ENCODE data around the gene VPS18. TPM values are rescaled to one million over a fixed set of nuclear protein-coding genes. Genes with fewer than 3 reads are reported as not detected.

Gene VPS18
- total and polyA plus RNA-seq, 2 donors (not counting 1 experiment from before 2014, with no cell fraction given) = 13.6 to 29.6 TPM

GRCh38 chr15:40927495-40927872 lies 33.2 kb downstream of the VPS18 start:
- H3K27ac ChIP-seq (ENCODE audit: low read length in 2 of 2) = no peak overlapping the region
- peaks cover 47% of the 10 kb centered on the region for H3K4me1 Mint-ChIP-seq
- H3K4me1 ChIP-seq (ENCODE audit: control insufficient read depth in 2 of 2, insufficient read depth in 2 of 2, low read length in 2 of 2) = peaks cover 57 to 65% of the 10 kb centered on the region in 2 donors
- peaks cover 60% of the 10 kb centered on the region for H3K27me3 Mint-ChIP-seq
- peak overlapping the region; percentile 63 for H3K4me3 Mint-ChIP-seq
- H3K36me3 ChIP-seq (replicated peaks in 1 of 2; ENCODE audit: control extremely low read depth in 1 of 2, control insufficient read depth in 1 of 2, extremely low read depth in 1 of 2, insufficient read depth in 2 of 2, low read length in 1 of 2) = no peaks in the 10 kb centered on the region
- no peak overlapping the region for H3K27ac Mint-ChIP-seq
- H3K4me2 ChIP-seq (replicated peaks; ENCODE audit: low read depth, low read length, poor library complexity, severe bottlenecking) = peak overlapping the region; percentile 100
- peak; percentile 43 for DNase-seq
- 48% methylated on average over 2 of the region's 24 CpGs for WGBS (ENCODE audit: insufficient coverage)
- peaks cover 20% of the 10 kb centered on the region for H4K20me1 ChIP-seq (ENCODE audit: control insufficient read depth, insufficient read depth, low read length, poor library complexity, severe bottlenecking)
- POLR2A ChIA-PET = interaction anchor here (0.5 to 3.5 kb wide), 3 partner anchors 21 to 658 kb away, joined by 4 to 29 read pairs (median 5); no protein-coding TSS in a partner anchor
- H3K27me3 ChIP-seq (replicated peaks in 1 of 4; ENCODE audit: control extremely low read depth in 1 of 4, control insufficient read depth in 3 of 4, insufficient read depth in 4 of 4, low read length in 3 of 4) = peaks cover 0 to 80% (median 50%) of the 10 kb centered on the region in 4 experiments
- H3K79me2 ChIP-seq (ENCODE audit: control insufficient read depth, insufficient read depth, low read length) = no peaks in the 10 kb centered on the region
- peak overlapping the region in 3 of 5 experiments; percentile 32 to 60 (median 42) for H3K4me3 ChIP-seq (ENCODE audit: control extremely low read depth in 1 of 5, extremely low read depth in 1 of 5, insufficient read depth in 1 of 5, low read depth in 2 of 5, low read length in 4 of 5)
- no peak overlapping the region for H2AFZ ChIP-seq (ENCODE audit: insufficient read depth, low read depth, low read length, poor library complexity, severe bottlenecking)
- TF ChIP-seq CTCF (IDR thresholded peaks at IDR 0.05) = no peak
- TF ChIP-seq EZH2 (IDR thresholded peaks at IDR 0.05; ENCODE audit: borderline replicate concordance, insufficient read depth, low read depth, low read length, poor library complexity, severe bottlenecking) = no peak
- intact Hi-C loops (cut with micrococcal nuclease) = loop anchor here (2.0 kb wide), 1 partner anchor 13 kb away; no protein-coding TSS in a partner anchor
- H3K9me3 ChIP-seq (ENCODE audit: control extremely low read depth in 1 of 3, control insufficient read depth in 2 of 3, insufficient read depth in 1 of 3, low read length in 2 of 3) = peaks cover 0 to 25% (median 0%) of the 10 kb centered on the region in 3 donors
- H3K9ac ChIP-seq (ENCODE audit: low read length) = peak overlapping the region; percentile 70
- H3K9me3 Mint-ChIP-seq (ENCODE audit: insufficient read depth) = no peaks in the 10 kb centered on the region
- ATAC-seq (ENCODE audit: low read depth) = no peak
- CTCF ChIA-PET = interaction anchor here (7.7 to 10.7 kb wide), 2 partner anchors 14 to 22 kb away, joined by 67 to 84 read pairs; no protein-coding TSS in a partner anchor

Measured in B cell (primary cell).